Measurements from ENCODE around the gene ACKR2. TPM values are rescaled to one million over a fixed set of nuclear protein-coding genes. Genes with fewer than 3 reads are reported as not detected.

The ACKR2 gene
- total RNA-seq, 4 donors from 2014 or later: 5.6 to 15.3 (median 10.7) TPM

- Histone ChIP-seq H3K27me3 (no peaks in the 10 kb centered on the region), H3K9me3 (no peaks in the 10 kb centered on the region), H3K4me3 (replicated peaks in 1 of 3) (no peak overlapping the region), H3K4me1 (peaks cover 6 to 10% of the 10 kb centered on the region in 2 donors), H3K36me3 (peaks cover 7 to 17% of the 10 kb centered on the region in 2 donors), H3K27ac (no peak overlapping the region)
- intact Hi-C loops (cut with DNase I): no loop called here
- WGBS, 2 donors: 94 to 95% methylated on average over 2 of the region's 2 CpGs
- TF ChIP-seq POLR2A (IDR thresholded peaks at IDR 0.05) (no peak), CTCF (IDR thresholded peaks at IDR 0.05) (no peak)
- no peak for DNase-seq
Measured at GRCh38 chr3:42795621-42796181, 13.5 kb upstream of the ACKR2 start.

DNA sequence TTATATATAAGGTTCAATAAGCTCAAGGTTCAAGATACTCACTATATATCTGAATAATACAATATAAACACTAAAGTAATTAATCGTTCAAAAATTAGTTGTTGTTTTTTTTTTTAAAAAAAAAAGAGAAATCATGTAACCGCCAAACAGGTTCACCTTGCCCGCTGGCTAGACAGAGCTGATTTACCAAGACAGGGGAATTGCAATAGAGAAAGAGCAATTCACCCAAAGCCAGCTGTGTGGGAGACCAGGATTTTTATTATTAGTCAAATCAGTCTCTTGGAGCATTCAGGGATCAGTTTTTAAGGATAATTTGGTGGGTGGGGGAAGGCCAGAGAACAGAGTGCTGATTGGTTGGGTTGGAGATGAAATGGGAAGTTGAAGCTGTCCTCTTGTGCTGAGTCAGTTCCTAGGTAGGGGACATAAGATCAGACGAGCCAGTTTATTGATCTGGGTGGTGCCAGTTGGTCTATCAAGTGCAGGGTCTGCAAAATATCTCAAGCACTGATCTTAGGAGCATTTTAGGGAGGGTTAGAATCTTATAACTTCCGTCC, 12.8 kb upstream of the ACKR2 start:
- WGBS, 2 donors: 89 to 93% methylated on average over 4 of the region's 5 CpGs
- peaks cover 7 to 15% of the 10 kb centered on the region in 2 donors for H3K36me3 ChIP-seq
- H3K4me1 ChIP-seq: peaks cover 9 to 16% of the 10 kb centered on the region in 2 donors
- H3K9me3 ChIP-seq: no peaks in the 10 kb centered on the region
- intact Hi-C loops (cut with DNase I): no loop called here
- TF ChIP-seq POLR2A (IDR thresholded peaks at IDR 0.05): no peak
- no peak for TF ChIP-seq CTCF (IDR thresholded peaks at IDR 0.05)
- DNase-seq: no peak
- H3K4me3 ChIP-seq (replicated peaks in 1 of 3): no peak overlapping the region
- H3K27ac ChIP-seq: no peak overlapping the region
- no peaks in the 10 kb centered on the region for H3K27me3 ChIP-seq

GRCh38 chr3:42799376-42799775, 9.9 kb upstream of the ACKR2 start:
- no peak for TF ChIP-seq POLR2A (IDR thresholded peaks at IDR 0.05)
- TF ChIP-seq CTCF (IDR thresholded peaks at IDR 0.05): no peak
- Histone ChIP-seq H3K4me1 (peaks cover 19 to 25% of the 10 kb centered on the region in 2 donors), H3K4me3 (replicated peaks in 1 of 3) (no peak overlapping the region), H3K9me3 (no peaks in the 10 kb centered on the region), H3K36me3 (no peaks in the 10 kb centered on the region), H3K27me3 (no peaks in the 10 kb centered on the region), H3K27ac (no peak overlapping the region)
- DNase-seq: no peak
- intact Hi-C loops (cut with DNase I): no loop called here
- WGBS, 2 donors: 82 to 85% methylated on average over 7 of the region's 7 CpGs

- DNase-seq: no peak
- WGBS, 2 donors: 89 to 97% methylated on average over 2 of the region's 2 CpGs
- TF ChIP-seq POLR2A (IDR thresholded peaks at IDR 0.05) (no peak), CTCF (IDR thresholded peaks at IDR 0.05) (no peak)
- Histone ChIP-seq H3K27me3 (no peaks in the 10 kb centered on the region), H3K36me3 (no peaks in the 10 kb centered on the region), H3K27ac (no peak overlapping the region), H3K4me1 (peaks cover 24 to 30% of the 10 kb centered on the region in 2 donors), H3K9me3 (no peaks in the 10 kb centered on the region), H3K4me3 (replicated peaks in 1 of 3) (no peak overlapping the region)
- intact Hi-C loops (cut with DNase I): no loop called here
Measured at GRCh38 chr3:42800251-42800650, 9.0 kb upstream of the ACKR2 start.

DNA sequence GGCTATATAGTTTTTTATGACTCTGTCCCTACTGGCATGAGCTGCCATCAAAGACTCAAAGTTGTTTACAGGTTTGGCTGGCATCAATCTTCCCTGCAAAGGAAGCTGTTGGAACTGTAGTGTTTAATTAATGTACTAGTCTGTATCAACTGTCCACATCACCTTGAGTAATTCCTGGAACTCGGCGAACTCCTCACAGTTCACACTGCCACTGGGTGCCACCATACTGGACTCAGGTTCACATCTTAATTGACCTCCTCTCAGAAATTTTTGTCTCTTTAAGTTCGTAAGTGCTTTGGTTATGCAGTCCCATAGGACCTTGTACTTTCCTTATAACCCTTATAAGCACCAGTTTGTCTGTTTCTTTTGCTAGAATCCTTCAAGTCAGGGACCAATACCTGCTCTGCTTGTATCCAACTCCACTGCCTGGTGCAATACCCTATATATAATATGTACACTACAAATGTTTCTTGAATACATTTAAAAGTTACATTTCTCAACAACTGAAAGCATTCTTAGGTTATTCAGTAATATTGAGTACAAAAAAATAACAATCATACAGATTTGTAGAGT, 8.1 kb upstream of the ACKR2 start:
- TF ChIP-seq CTCF (IDR thresholded peaks at IDR 0.05) (no peak), POLR2A (IDR thresholded peaks at IDR 0.05) (no peak)
- WGBS, 2 donors: 95% methylated on average over 3 of the region's 3 CpGs
- Histone ChIP-seq H3K9me3 (no peaks in the 10 kb centered on the region), H3K4me3 (replicated peaks in 1 of 3) (no peak overlapping the region), H3K4me1 (peaks cover 26 to 32% of the 10 kb centered on the region in 2 donors), H3K27ac (no peak overlapping the region), H3K36me3 (no peaks in the 10 kb centered on the region), H3K27me3 (no peaks in the 10 kb centered on the region)
- intact Hi-C loops (cut with DNase I): no loop called here
- no peak for DNase-seq

All from thyroid gland (tissue), 4 donors.